Mammary epithelial cell (primary cell): ENCODE data around the gene SEPTIN7.

Experiments
- EZH2 ChIP-seq: IDR thresholded peaks from 2 replicates; pipeline ENCODE4 v1.6.1; 2012; ENCODE audit warnings: low read length, inconsistent platforms, borderline replicate concordance
- TF ChIP-seq, protein P1 (sequence below), 2 donors: IDR thresholded peaks in 1 of 2; conservative IDR thresholded peaks in 1 of 2; 2 replicates each; pipeline ENCODE4 v1.5.1; 2011 to 2012; ENCODE audit warnings: inconsistent platforms in 2 of 2, low read length in 2 of 2, mild to moderate bottlenecking in 2 of 2, control low read depth in 1 of 2, low read depth in 1 of 2; ENCODE audit not compliant: insufficient read depth in 1 of 2; ENCODE audit errors: extremely low read depth in 1 of 2

DNA sequence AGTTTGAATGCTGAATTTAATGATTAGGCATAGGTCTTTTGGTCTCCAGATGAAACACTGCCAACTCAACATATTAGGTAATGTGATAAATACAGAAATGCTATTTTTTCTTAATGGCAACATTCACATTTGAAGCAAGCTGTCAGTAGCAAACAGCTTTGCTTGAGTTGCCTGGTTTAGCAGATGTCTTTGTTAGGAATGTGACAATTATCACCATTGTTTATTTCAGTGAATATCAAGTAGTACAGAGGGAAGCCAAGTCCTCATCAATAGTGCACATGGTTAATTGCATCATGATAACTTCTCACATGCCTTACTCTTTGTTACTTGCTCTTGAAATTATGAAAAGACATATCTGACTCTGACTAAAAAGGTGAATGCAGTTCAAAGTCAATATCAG, 23.7 kb upstream of the SEPTIN7 start:
- TF ChIP-seq, protein P1, sequence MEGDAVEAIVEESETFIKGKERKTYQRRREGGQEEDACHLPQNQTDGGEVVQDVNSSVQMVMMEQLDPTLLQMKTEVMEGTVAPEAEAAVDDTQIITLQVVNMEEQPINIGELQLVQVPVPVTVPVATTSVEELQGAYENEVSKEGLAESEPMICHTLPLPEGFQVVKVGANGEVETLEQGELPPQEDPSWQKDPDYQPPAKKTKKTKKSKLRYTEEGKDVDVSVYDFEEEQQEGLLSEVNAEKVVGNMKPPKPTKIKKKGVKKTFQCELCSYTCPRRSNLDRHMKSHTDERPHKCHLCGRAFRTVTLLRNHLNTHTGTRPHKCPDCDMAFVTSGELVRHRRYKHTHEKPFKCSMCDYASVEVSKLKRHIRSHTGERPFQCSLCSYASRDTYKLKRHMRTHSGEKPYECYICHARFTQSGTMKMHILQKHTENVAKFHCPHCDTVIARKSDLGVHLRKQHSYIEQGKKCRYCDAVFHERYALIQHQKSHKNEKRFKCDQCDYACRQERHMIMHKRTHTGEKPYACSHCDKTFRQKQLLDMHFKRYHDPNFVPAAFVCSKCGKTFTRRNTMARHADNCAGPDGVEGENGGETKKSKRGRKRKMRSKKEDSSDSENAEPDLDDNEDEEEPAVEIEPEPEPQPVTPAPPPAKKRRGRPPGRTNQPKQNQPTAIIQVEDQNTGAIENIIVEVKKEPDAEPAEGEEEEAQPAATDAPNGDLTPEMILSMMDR (conservative IDR thresholded peaks at IDR 0.05 in 1 of 2, IDR thresholded peaks at IDR 0.05 in 1 of 2; ENCODE audit: extremely low read depth in 1 of 2, insufficient read depth in 1 of 2, low read depth in 1 of 2, low read length in 2 of 2): no peak
- no peak for TF ChIP-seq EZH2
